A549 (cell line): ENCODE results near the gene DAGLA.

Experiments
- BHLHE40 ChIP-seq: IDR thresholded peaks from 2 replicates; pipeline ENCODE4 v1.6.1; 2012; ENCODE audit warnings: low read depth, low read length, inconsistent platforms
- CBX2 ChIP-seq: fragments of 200-600 bp; sonication (generic); IDR thresholded peaks from 2 replicates; pipeline ENCODE4 v1.6.1; 2016; ENCODE audit warnings: low read depth, mild to moderate bottlenecking, borderline replicate concordance
- CTCF ChIP-seq: fragments of >200 bp; sonication (Bioruptor Twin); formaldehyde crosslinking; IDR thresholded peaks from 3 replicates; pipeline ENCODE4 v1.5.1; 2016
- E2F6 ChIP-seq: IDR thresholded peaks from 2 replicates; pipeline ENCODE4 v1.6.1; 2012; ENCODE audit warnings: low read depth, borderline replicate concordance
- ESRRA ChIP-seq: fragments of 150-350 bp; IDR thresholded peaks from 2 replicates; pipeline ENCODE4 v1.6.1; 2014; ENCODE audit warnings: mild to moderate bottlenecking, low read length, borderline replicate concordance
- FOSL2 ChIP-seq, 2 experiments: fragments of 450-650 bp in 1 of 2; fragments of >200 bp in 1 of 2; sonication (Bioruptor Twin) in 1 of 2; formaldehyde crosslinking; IDR thresholded peaks; 2 replicates each; pipeline versions ENCODE4 v1.5.0 to v1.6.1; 2016 to 2020; ENCODE audit warnings: mild to moderate bottlenecking in 1 of 2, moderate library complexity in 1 of 2
- JUN ChIP-seq, 2 experiments: fragments of >200 bp; sonication (Bioruptor Twin); formaldehyde crosslinking; IDR thresholded peaks; 2 replicates in 1 of 2; 3 replicates in 1 of 2; pipeline ENCODE4 v1.6.1; 2016 to 2017
- MAX ChIP-seq: IDR thresholded peaks from 2 replicates; pipeline ENCODE4 v1.6.1; 2012
- MAZ ChIP-seq: fragments of 150-350 bp; IDR thresholded peaks from 2 replicates; pipeline ENCODE4 v1.6.1; 2014; ENCODE audit warnings: antibody characterized with exemption, low read depth, low read length, borderline replicate concordance
- MYC ChIP-seq: IDR thresholded peaks from 2 replicates; pipeline ENCODE4 v1.6.1; 2012; ENCODE audit warnings: mild to moderate bottlenecking, inconsistent platforms, low read length, improper control_type of control experiment, borderline replicate concordance
- RAD21 ChIP-seq, 2 experiments: fragments of >200 bp in 1 of 2; sonication (Bioruptor Twin) in 1 of 2; formaldehyde crosslinking in 1 of 2; IDR thresholded peaks in 1 of 2; conservative IDR thresholded peaks in 1 of 2; 2 replicates in 1 of 2; 3 replicates in 1 of 2; pipeline ENCODE4 v1.6.1; 2012 to 2018; ENCODE audit warnings: inconsistent platforms in 1 of 2
- RARB ChIP-seq: fragments of 250-450 bp; sonication (Bioruptor Pico); IDR thresholded peaks from 2 replicates; pipeline ENCODE4 v1.8.0; 2021; ENCODE audit warnings: mild to moderate bottlenecking, moderate library complexity
- SMC3 ChIP-seq: fragments of >200 bp; sonication (Bioruptor Twin); formaldehyde crosslinking; IDR thresholded peaks from 3 replicates; pipeline ENCODE4 v1.6.1; 2018; ENCODE audit warnings: inconsistent platforms

GRCh38 chr11:61778920-61779650, 98.9 kb downstream of the DAGLA start:
- TF ChIP-seq CTCF (no peak), MYC (no peak), FOSL2 (IDR thresholded peaks at IDR 0.05) (no peak), FOSL2 (CRISPR knock-in tag; IDR thresholded peaks at IDR 0.05) (no peak), CBX2 (no peak), RARB (no peak), SMC3 (no peak), E2F6 (no peak), ESRRA (no peak), MAX (no peak), JUN (IDR thresholded peaks at IDR 0.05) (no peak), MAZ (no peak), BHLHE40 (no peak), RAD21 (conservative IDR thresholded peaks at IDR 0.05 in 1 of 2, IDR thresholded peaks at IDR 0.05 in 1 of 2) (no peak)
